Liver (tissue), 3 donors: ENCODE measurements around the gene AHRR.
A peak's percentile ranks its signal among the peaks of the same experiment; 100 is the strongest.

Source experiments
- ATF3 ChIP-seq: IDR thresholded peaks from 2 replicates; pipeline ENCODE4 v1.6.1; 2016; ENCODE audit warnings: antibody characterized with exemption
- CTCF ChIP-seq: fragments of 150-350 bp; IDR thresholded peaks from 2 replicates; pipeline ENCODE4 v1.5.1; 2017; ENCODE audit warnings: improper control_type of control experiment, low read depth, low read length; ENCODE audit not compliant: missing input control
- EGR1 ChIP-seq, 2 donors: IDR thresholded peaks; 2 replicates each; pipeline ENCODE4 v1.6.1; 2016 to 2018; ENCODE audit warnings: antibody characterized with exemption in 2 of 2, low read depth in 2 of 2
- FOXA1 ChIP-seq: IDR thresholded peaks from 2 replicates; pipeline ENCODE4 v1.6.1; 2016; ENCODE audit warnings: antibody characterized with exemption
- GABPA ChIP-seq, 2 donors: IDR thresholded peaks in 1 of 2; conservative IDR thresholded peaks in 1 of 2; 2 replicates each; pipeline ENCODE4 v1.6.1; 2016; ENCODE audit warnings: antibody characterized with exemption in 2 of 2, mild to moderate bottlenecking in 1 of 2, moderate library complexity in 1 of 2
- HNF4A ChIP-seq, 2 donors: conservative IDR thresholded peaks; 2 replicates each; pipeline ENCODE4 v1.6.1; 2016; ENCODE audit warnings: antibody characterized with exemption in 2 of 2, mild to moderate bottlenecking in 2 of 2
- JUND ChIP-seq, 2 donors: IDR thresholded peaks; 2 replicates each; pipeline ENCODE4 v1.6.1; 2016; ENCODE audit warnings: antibody characterized with exemption in 2 of 2
- MAX ChIP-seq: IDR thresholded peaks from 2 replicates; pipeline ENCODE4 v1.6.1; 2016; ENCODE audit warnings: antibody characterized with exemption
- NR2F2 ChIP-seq: IDR thresholded peaks from 2 replicates; pipeline ENCODE4 v1.6.1; 2016; ENCODE audit warnings: antibody characterized with exemption
- RAD21 ChIP-seq, 2 donors: IDR thresholded peaks; 2 replicates each; pipeline ENCODE4 v1.6.1; 2016; ENCODE audit warnings: antibody characterized with exemption in 2 of 2, mild to moderate bottlenecking in 2 of 2
- REST ChIP-seq: IDR thresholded peaks from 2 replicates; pipeline ENCODE4 v1.6.1; 2016; ENCODE audit warnings: antibody characterized with exemption, mild to moderate bottlenecking
- SP1 ChIP-seq: IDR thresholded peaks from 2 replicates; pipeline ENCODE4 v1.6.1; 2018; ENCODE audit warnings: antibody characterized with exemption, mild to moderate bottlenecking
- TAF1 ChIP-seq: conservative IDR thresholded peaks from 2 replicates; pipeline ENCODE4 v1.6.1; 2016; ENCODE audit warnings: antibody characterized with exemption, mild to moderate bottlenecking
- YY1 ChIP-seq: IDR thresholded peaks from 2 replicates; pipeline ENCODE4 v1.6.1; 2016; ENCODE audit warnings: antibody characterized with exemption, mild to moderate bottlenecking
- donor health status: healthy.
- donor health status: healthy.

- TF ChIP-seq EGR1 (IDR thresholded peaks at IDR 0.05; ENCODE audit: low read depth in 2 of 2), result no peak
- peak; percentile 48 to 67 for TF ChIP-seq RAD21 (IDR thresholded peaks at IDR 0.05)
- no peak for TF ChIP-seq CTCF
- TF ChIP-seq REST, result no peak
- TF ChIP-seq MAX, result no peak
- TF ChIP-seq FOXA1, result no peak
- TF ChIP-seq JUND (IDR thresholded peaks at IDR 0.05), result no peak
- no peak for TF ChIP-seq TAF1
- TF ChIP-seq HNF4A (conservative IDR thresholded peaks at IDR 0.05), result no peak
- TF ChIP-seq GABPA (IDR thresholded peaks at IDR 0.05 in 1 of 2, conservative IDR thresholded peaks at IDR 0.05 in 1 of 2), result no peak
- TF ChIP-seq SP1, result no peak
- no peak for TF ChIP-seq NR2F2
- no peak for TF ChIP-seq ATF3
- no peak for TF ChIP-seq YY1
Measured at GRCh38 chr5:317086-317811, 4.3 kb upstream of the AHRR start.
